Right atrium auricular region (tissue), 2 donors: ENCODE measurements around the gene MAPK8IP1. TPM values are rescaled to one million over a fixed set of nuclear protein-coding genes. Genes with fewer than 3 reads are reported as not detected.

ENCODE experiments used
- DNase-seq: peaks from one replicate; pipeline ENCODE4 v3.0.0-alpha.2; 2019; ENCODE audit warnings: low spot score
- H3K27ac ChIP-seq, 2 donors: fragments of 200-600 bp; sonication (generic); 1 replicate in 1 of 2; 2 replicates in 1 of 2; pipeline ENCODE4 v1.5.1; 2016 to 2019
- H3K27me3 ChIP-seq, 2 donors: fragments of 200-600 bp; sonication (generic); one replicate each; pipeline versions ENCODE4 v1.5.1 to v1.6.0; 2017 to 2019
- H3K36me3 ChIP-seq: fragments of 200-600 bp; sonication (generic); one replicate; pipeline ENCODE4 v1.5.1; 2016
- H3K4me1 ChIP-seq, 2 donors: fragments of 200-600 bp; sonication (generic); one replicate each; pipeline versions ENCODE4 v1.5.1 to v1.6.0; 2017 to 2019
- H3K4me3 ChIP-seq, 2 donors: fragments of 200-600 bp; sonication (generic); 1 replicate in 1 of 2; 2 replicates in 1 of 2; pipeline ENCODE4 v1.5.1; 2017 to 2019; ENCODE audit warnings: mild to moderate bottlenecking in 1 of 2, moderate library complexity in 1 of 2
- H3K9me3 ChIP-seq, 2 donors: fragments of 200-600 bp; sonication (generic); one replicate each; pipeline ENCODE4 v1.5.1; 2019
- CTCF ChIP-seq, 2 donors: fragments of 200-600 bp; sonication (generic); IDR thresholded peaks; one replicate each; pipeline ENCODE4 v1.5.1; 2019; ENCODE audit warnings: antibody characterized with exemption in 2 of 2
- total RNA-seq, 2 donors: library from RNA; depleted of rRNA; stranded (reverse); fragments of >200 nt; gene quantifications; one replicate each; pipeline ENCODE4 v1.1.0, GENCODE V29; 2016

The MAPK8IP1 gene
- total RNA-seq, 2 donors from 2014 or later, result 7.3 to 8.9 TPM

GRCh38 chr11:45872651-45873356, 12.6 kb upstream of the MAPK8IP1 start:
- H3K36me3 ChIP-seq, result peaks cover 87% of the 10 kb centered on the region
- H3K9me3 ChIP-seq, result no peaks in the 10 kb centered on the region
- H3K4me3 ChIP-seq, result no peak overlapping the region
- H3K27ac ChIP-seq, result no peak overlapping the region
- no peak for DNase-seq
- H3K27me3 ChIP-seq, result no peaks in the 10 kb centered on the region
- peak; percentile 32 to 72 for TF ChIP-seq CTCF (IDR thresholded peaks at IDR 0.05)
- peaks cover 0 to 3% of the 10 kb centered on the region in 2 donors for H3K4me1 ChIP-seq

- no peak for TF ChIP-seq CTCF (IDR thresholded peaks at IDR 0.05)
- peaks cover 77% of the 10 kb centered on the region for H3K36me3 ChIP-seq
- no peak overlapping the region for H3K4me3 ChIP-seq
- no peaks in the 10 kb centered on the region for H3K9me3 ChIP-seq
- DNase-seq, result no peak
- H3K4me1 ChIP-seq, result peaks cover 0 to 6% of the 10 kb centered on the region in 2 donors
- no peaks in the 10 kb centered on the region for H3K27me3 ChIP-seq
- H3K27ac ChIP-seq, result no peak overlapping the region
These were observed 9.1 kb upstream of the MAPK8IP1 start for GRCh38 chr11:45876401-45876800.

- no peak overlapping the region for H3K4me3 ChIP-seq
- H3K4me1 ChIP-seq, result peaks cover 0 to 9% of the 10 kb centered on the region in 2 donors
- no peak overlapping the region for H3K27ac ChIP-seq
- no peak for DNase-seq
- TF ChIP-seq CTCF (IDR thresholded peaks at IDR 0.05), result no peak
- H3K27me3 ChIP-seq, result no peaks in the 10 kb centered on the region
- H3K36me3 ChIP-seq, result peaks cover 77% of the 10 kb centered on the region
- H3K9me3 ChIP-seq, result no peaks in the 10 kb centered on the region
These were observed 8.2 kb upstream of the MAPK8IP1 start for GRCh38 chr11:45877221-45877620.

DNA sequence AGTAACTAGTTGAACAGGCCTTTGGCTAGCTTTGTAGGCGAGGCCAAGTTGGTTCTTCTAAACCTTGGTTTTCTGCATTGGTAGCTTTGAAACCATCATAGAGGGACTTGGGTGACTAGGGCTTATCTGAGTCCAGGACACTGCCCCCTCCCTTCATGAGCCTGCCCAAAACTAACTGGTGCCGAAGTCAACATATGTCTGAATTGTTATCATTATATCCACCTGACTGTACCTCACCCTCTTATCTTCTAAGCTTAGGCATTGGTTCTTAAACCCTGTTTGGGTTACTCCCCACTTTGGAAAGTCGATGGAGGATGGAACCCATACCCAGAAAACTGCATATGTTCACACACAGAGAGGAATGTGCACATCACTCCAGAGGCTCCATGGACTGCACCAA, 7.6 kb upstream of the MAPK8IP1 start:
- TF ChIP-seq CTCF (IDR thresholded peaks at IDR 0.05), result no peak
- H3K4me3 ChIP-seq, result no peak overlapping the region
- no peaks in the 10 kb centered on the region for H3K9me3 ChIP-seq
- no peak overlapping the region for H3K27ac ChIP-seq
- no peaks in the 10 kb centered on the region for H3K27me3 ChIP-seq
- H3K4me1 ChIP-seq, result peaks cover 0 to 9% of the 10 kb centered on the region in 2 donors
- no peak for DNase-seq
- H3K36me3 ChIP-seq, result peaks cover 78% of the 10 kb centered on the region

DNA sequence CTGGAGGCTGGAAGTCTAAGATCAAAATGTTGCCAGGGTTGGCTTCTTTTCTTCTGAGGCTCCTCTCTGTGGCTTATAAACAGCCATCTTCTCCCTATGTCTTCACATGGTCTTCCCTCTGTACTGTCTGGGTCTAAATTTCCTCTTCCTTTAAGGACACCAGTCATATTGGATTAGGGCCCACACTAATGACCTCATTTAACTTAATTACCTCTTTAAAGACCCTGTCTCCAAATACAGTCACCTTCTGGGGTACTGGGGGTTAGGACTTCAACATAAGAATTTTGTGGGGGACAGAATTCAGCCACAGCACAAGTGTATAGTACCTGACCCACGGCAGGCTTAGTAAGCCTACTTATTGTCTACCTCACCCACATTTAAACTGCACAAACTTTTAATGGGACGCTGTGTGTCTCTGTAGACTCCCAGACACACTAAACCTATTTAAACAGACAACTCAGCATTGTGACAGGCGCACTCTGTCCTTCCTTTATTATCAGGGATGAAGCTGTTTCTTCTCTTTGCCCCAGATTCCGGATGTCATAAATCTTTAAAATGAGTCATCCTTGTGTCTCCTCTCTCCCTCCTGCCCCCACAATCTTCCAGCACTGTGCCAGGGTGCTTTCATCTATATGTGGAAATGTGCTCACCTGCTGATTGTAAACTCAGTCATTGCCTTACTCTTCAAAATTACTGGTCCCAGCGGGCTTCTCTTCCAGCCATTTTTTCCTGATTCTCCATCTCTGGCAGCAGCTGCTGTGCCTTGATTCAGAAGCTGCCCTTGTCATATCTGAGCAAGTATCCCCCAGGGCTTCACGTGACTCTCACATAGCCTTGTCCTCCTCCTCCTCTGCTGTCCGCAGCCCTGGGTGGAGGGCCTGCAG, 5.4 kb upstream of the MAPK8IP1 start:
- Histone ChIP-seq H3K27ac (no peak overlapping the region), H3K4me3 (no peak overlapping the region), H3K36me3 (peaks cover 62% of the 10 kb centered on the region), H3K27me3 (no peaks in the 10 kb centered on the region), H3K4me1 (peaks cover 0 to 9% of the 10 kb centered on the region in 2 donors), H3K9me3 (no peaks in the 10 kb centered on the region)
- TF ChIP-seq CTCF (IDR thresholded peaks at IDR 0.05), result no peak
- no peak for DNase-seq
